H1 (cell line): ENCODE results near the gene IFNL3. TPM values are rescaled to one million over a fixed set of nuclear protein-coding genes. Genes with fewer than 3 reads are reported as not detected.

Experiments
- CTCF ChIA-PET: fragments of 300-600 bp; sonication (Branson Sonifier 250); formaldehyde crosslinking; loops from one replicate; lab custom pipeline; 2021; ENCODE audit not compliant: partially characterized antibody; lab: Charles Lee
- POLR2A ChIA-PET: fragments of 300-600 bp; sonication (Branson Sonifier 250); formaldehyde crosslinking; loops from one replicate; lab custom pipeline; 2021; ENCODE audit warnings: inconsistent platforms; ENCODE audit not compliant: partially characterized antibody; lab: Charles Lee
- DNase-seq, 2 experiments: peaks; one replicate each; pipeline versions ENCODE4 v3.0.0 to v3.0.0-alpha.2; 2010 to 2022; ENCODE audit warnings: low spot score in 2 of 2, low read depth in 1 of 2, mixed read lengths in 1 of 2
- FAIRE-seq: peaks from 2 replicates; lab custom pipeline; 2011; peaks lifted over from hg19 to GRCh38; lab: Jason Lieb, UNC
- H2AFZ ChIP-seq: 2 replicates; pipeline ENCODE4 v1.8.1; 2012; ENCODE audit warnings: low read length, inconsistent platforms
- H2AK5ac ChIP-seq: 2 replicates; pipeline ENCODE4 v1.6.1; 2013; ENCODE audit warnings: low read depth, low read length
- H2BK120ac ChIP-seq: replicated peaks from 2 replicates; pipeline ENCODE3; 2013; ENCODE audit warnings: low read depth, low read length, inconsistent platforms
- H2BK12ac ChIP-seq: 2 replicates; pipeline ENCODE4 v1.6.1; 2013; ENCODE audit warnings: low read depth, low read length
- H2BK15ac ChIP-seq: 2 replicates; pipeline ENCODE4 v1.6.1; 2013; ENCODE audit warnings: low read length
- H2BK20ac ChIP-seq: 2 replicates; pipeline ENCODE4 v1.6.1; 2013; ENCODE audit warnings: low read length
- H2BK5ac ChIP-seq: 2 replicates; pipeline ENCODE4 v1.6.1; 2013; ENCODE audit warnings: low read depth, low read length
- H3K14ac ChIP-seq: 2 replicates; pipeline ENCODE4 v1.6.1; 2013; ENCODE audit warnings: inconsistent platforms; ENCODE audit not compliant: insufficient read length
- H3K18ac ChIP-seq: 2 replicates; pipeline ENCODE4 v1.6.1; 2013; ENCODE audit warnings: low read length; ENCODE audit errors: extremely low read depth
- H3K23ac ChIP-seq: 2 replicates; pipeline ENCODE4 v1.6.1; 2013; ENCODE audit warnings: inconsistent platforms; ENCODE audit not compliant: insufficient read length
- H3K23me2 ChIP-seq: 2 replicates; pipeline ENCODE4 v1.6.1; 2013; ENCODE audit warnings: low read depth, low read length
- H3K27ac ChIP-seq: 2 replicates; pipeline ENCODE4 v1.6.1; 2011; ENCODE audit warnings: low read depth, low read length, inconsistent platforms
- H3K27me3 ChIP-seq, 4 experiments: replicated peaks in 1 of 4; 1 replicate in 1 of 4; 2 replicates in 3 of 4; pipeline versions ENCODE4 v1.6.1 to v1.8.1; 2011 to 2013; ENCODE audit warnings: low read length in 3 of 4, mild to moderate bottlenecking in 3 of 4, inconsistent platforms in 2 of 4, mixed read lengths in 2 of 4, moderate library complexity in 1 of 4; ENCODE audit not compliant: control insufficient read depth in 3 of 4, insufficient read depth in 3 of 4; ENCODE audit errors: extremely low read depth in 1 of 4
- H3K36me3 ChIP-seq, 4 experiments: 2 replicates each; pipeline versions ENCODE4 v1.6.1 to v1.8.1; 2011 to 2013; ENCODE audit warnings: mild to moderate bottlenecking in 4 of 4, low read length in 3 of 4, moderate library complexity in 2 of 4, control low read depth in 1 of 4, inconsistent platforms in 1 of 4; ENCODE audit not compliant: insufficient read depth in 4 of 4, control insufficient read depth in 2 of 4
- H3K4ac ChIP-seq: replicated peaks from 2 replicates; pipeline ENCODE3; 2013; ENCODE audit warnings: low read length, low read depth, mixed read lengths, inconsistent platforms; ENCODE audit not compliant: insufficient read length
- H3K4me1 ChIP-seq, 4 experiments: replicated peaks in 1 of 4; 1 replicate in 1 of 4; 2 replicates in 3 of 4; pipeline versions ENCODE4 v1.6.1 to v1.8.1; 2011 to 2013; ENCODE audit warnings: low read length in 3 of 4, inconsistent platforms in 2 of 4, mixed read lengths in 1 of 4; ENCODE audit not compliant: insufficient read depth in 4 of 4, control insufficient read depth in 3 of 4
- H3K4me2 ChIP-seq, 2 experiments: 2 replicates each; pipeline versions ENCODE4 v1.6.1 to v1.8.1; 2011 to 2013; ENCODE audit warnings: low read depth in 2 of 2, low read length in 2 of 2, control low read depth in 1 of 2, inconsistent platforms in 1 of 2, mild to moderate bottlenecking in 1 of 2; ENCODE audit not compliant: insufficient read depth in 1 of 2
- H3K4me3 ChIP-seq, 4 experiments: fragments of 200-600, 300-600 bp in 1 of 4; sonication (generic), shearing (Covaris generic), sonication (Bioruptor Twin) in 1 of 4; 2 replicates each; pipeline versions ENCODE4 v1.5.1 to v1.8.1; 2011 to 2016; ENCODE audit warnings: low read length in 4 of 4, low read depth in 3 of 4, control low read depth in 2 of 4, inconsistent platforms in 2 of 4, mild to moderate bottlenecking in 2 of 4, mixed read lengths in 1 of 4, moderate library complexity in 1 of 4; ENCODE audit not compliant: insufficient read depth in 2 of 4; ENCODE audit errors: extremely low read depth in 1 of 4
- H3K56ac ChIP-seq: replicated peaks from 2 replicates; pipeline ENCODE3; 2013; ENCODE audit warnings: low read depth, mild to moderate bottlenecking, mixed read lengths, low read length, inconsistent platforms; ENCODE audit not compliant: insufficient read length
- H3K79me1 ChIP-seq: 2 replicates; pipeline ENCODE4 v1.6.1; 2013; ENCODE audit warnings: low read depth, low read length, control low read depth
- H3K79me2 ChIP-seq, 2 experiments: 2 replicates each; pipeline versions ENCODE4 v1.6.1 to v1.8.1; 2012 to 2013; ENCODE audit warnings: low read length in 2 of 2, mild to moderate bottlenecking in 2 of 2, inconsistent platforms in 1 of 2; ENCODE audit not compliant: insufficient read depth in 2 of 2, control insufficient read depth in 1 of 2
- H3K9ac ChIP-seq, 4 experiments: replicated peaks in 1 of 4; 1 replicate in 1 of 4; 2 replicates in 3 of 4; pipeline versions ENCODE4 v1.6.1 to v1.8.1; 2011 to 2013; ENCODE audit warnings: low read depth in 3 of 4, low read length in 3 of 4, control low read depth in 2 of 4, mild to moderate bottlenecking in 2 of 4, moderate library complexity in 2 of 4, inconsistent platforms in 1 of 4; ENCODE audit errors: extremely low read depth in 1 of 4
- H3K9me3 ChIP-seq, 2 experiments: 2 replicates each; pipeline versions ENCODE4 v1.6.1 to v1.8.1; 2012 to 2013; ENCODE audit warnings: mild to moderate bottlenecking in 2 of 2, moderate library complexity in 2 of 2, control low read depth in 1 of 2, inconsistent platforms in 1 of 2, low read depth in 1 of 2, low read length in 1 of 2, mixed read lengths in 1 of 2; ENCODE audit not compliant: insufficient read depth in 2 of 2
- H4K20me1 ChIP-seq, 2 experiments: replicated peaks in 1 of 2; 2 replicates each; pipeline versions ENCODE3 to v1.8.1; 2011 to 2013; ENCODE audit warnings: inconsistent platforms in 2 of 2, low read length in 2 of 2, mild to moderate bottlenecking in 1 of 2; ENCODE audit not compliant: insufficient read depth in 2 of 2, control insufficient read depth in 1 of 2
- H4K5ac ChIP-seq: 2 replicates; pipeline ENCODE4 v1.6.1; 2013; ENCODE audit warnings: low read length, low read depth, mixed read lengths, inconsistent platforms; ENCODE audit not compliant: insufficient read length
- H4K8ac ChIP-seq: 2 replicates; pipeline ENCODE4 v1.8.0; 2013; ENCODE audit warnings: mild to moderate bottlenecking, moderate library complexity, low read length, inconsistent platforms; ENCODE audit not compliant: insufficient read depth; ENCODE audit errors: extremely low read depth
- H4K91ac ChIP-seq: replicated peaks from 2 replicates; pipeline ENCODE3; 2013; ENCODE audit warnings: low read length, mixed read lengths, inconsistent platforms; ENCODE audit not compliant: insufficient read length
- EGR1 ChIP-seq: IDR thresholded peaks from 2 replicates; pipeline ENCODE4 v1.6.1; 2011; ENCODE audit warnings: low read depth, low read length, borderline replicate concordance
- TEAD4 ChIP-seq: IDR thresholded peaks from 2 replicates; pipeline ENCODE4 v1.6.1; 2012; ENCODE audit warnings: low read depth, low read length, inconsistent platforms, mixed read lengths
- WGBS, 2 experiments: shearing (Covaris generic) in 1 of 2; methylation state at CpG; one replicate each; pipeline versions ENCODE4 v1.1.6 to v1.1.7; 2013 to 2015; ENCODE audit warnings: low lambda C conversion rate in 2 of 2, mixed read lengths in 2 of 2, inconsistent platforms in 1 of 2, low coverage in 1 of 2, missing lambda C conversion rate in 1 of 2; ENCODE audit not compliant: insufficient replicate concordance in 2 of 2, insufficient coverage in 1 of 2, insufficient read length in 1 of 2; ENCODE audit errors: extremely low coverage in 1 of 2, missing lambda C conversion rate in 1 of 2; 5-methylcytosine and 5-hydroxymethylcytosine counted together
- polyA plus RNA-seq, 7 experiments: library from polyadenylated mRNA; depleted of rRNA in 3 of 7; stranded (reverse) in 5 of 7; unstranded in 2 of 7; fragments of >200 nt in 5 of 7; fragments of 200-250 nt in 2 of 7; gene quantifications; 1 replicate in 5 of 7; 2 replicates in 1 of 7; 4 replicates in 1 of 7; pipeline versions ENCODE4 v1.2.1 to v1.2.3, GENCODE V29; 2011 to 2013; ENCODE audit warnings: missing spikeins in 2 of 7, mixed read lengths in 2 of 7
- total RNA-seq: library from RNA; stranded (reverse); fragmentation: NEBNext Ultra II Directional; extraction: Animal tissue kit (Norgen Biotek cat#: 25700); gene quantifications from 2 replicates; pipeline ENCODE4 v1.2.1, GENCODE V29; 2021

Gene IFNL3
- total and polyA plus RNA-seq, 2 of the 8 experiments (the other 6 are each of a cell fraction or from before 2014, with no cell fraction given): 0.11 TPM; not detected in 1

DNA sequence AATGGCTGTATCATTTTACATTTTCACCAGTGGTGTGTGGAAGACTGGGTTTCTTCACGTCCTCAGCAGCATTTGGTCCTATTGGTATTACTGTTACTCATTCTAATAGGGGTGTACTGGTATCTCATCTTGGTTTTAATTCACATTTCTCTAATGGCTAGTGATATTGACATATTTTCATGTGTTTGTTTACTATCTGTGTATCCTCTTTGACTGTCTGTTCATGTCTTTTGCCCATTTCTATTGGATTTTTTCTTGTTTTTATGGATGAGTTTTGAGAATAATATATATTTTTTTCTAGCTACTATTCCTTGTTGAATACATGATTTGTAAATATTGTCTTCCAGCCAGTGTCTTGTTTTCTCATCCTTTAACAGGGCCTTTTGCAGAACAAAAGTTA, 37.2 kb upstream of the IFNL3 start:
- H3K36me3 ChIP-seq: no peaks in the 10 kb centered on the region
- H2BK20ac ChIP-seq: no peak overlapping the region
- H2BK120ac ChIP-seq: no peak overlapping the region
- no peak overlapping the region for H2BK5ac ChIP-seq
- H3K9ac ChIP-seq: no peak overlapping the region
- FAIRE-seq (no peak), DNase-seq (no peak)
- no peak overlapping the region for H3K4me3 ChIP-seq
- H3K23ac ChIP-seq: no peak overlapping the region
- CTCF ChIA-PET: interaction anchor here (1.0 to 1.4 kb wide), 2 partner anchors 19 to 58 kb away, joined by 3 read pairs; no protein-coding TSS in a partner anchor
- no peak overlapping the region for H2BK12ac ChIP-seq
- no peak overlapping the region for H3K27ac ChIP-seq
- no peaks in the 10 kb centered on the region for H3K23me2 ChIP-seq
- H2AK5ac ChIP-seq: no peak overlapping the region
- H3K4me2 ChIP-seq: no peak overlapping the region
- no peak overlapping the region for H3K4ac ChIP-seq
- H3K14ac ChIP-seq: no peak overlapping the region
- H4K91ac ChIP-seq: no peak overlapping the region
- 64% methylated on average over 1 of the region's 1 CpG; no CpG with 5 or more reads in 1 of the 2 experiments for WGBS, 2 experiments
- no peak overlapping the region for H3K56ac ChIP-seq
- no peak overlapping the region for H2AFZ ChIP-seq
- H3K4me1 ChIP-seq: no peaks in the 10 kb centered on the region
- no peak for TF ChIP-seq TEAD4
- TF ChIP-seq EGR1: no peak
- H3K27me3 ChIP-seq: no peaks in the 10 kb centered on the region; a peak in 2 of 7 replicates
- H4K20me1 ChIP-seq: no peaks in the 10 kb centered on the region
- H2BK15ac ChIP-seq: no peak overlapping the region
- no peaks in the 10 kb centered on the region for H3K79me2 ChIP-seq
- POLR2A ChIA-PET: no interaction called here
- no peaks in the 10 kb centered on the region for H3K79me1 ChIP-seq
- no peak overlapping the region for H3K18ac ChIP-seq
- no peak overlapping the region for H4K8ac ChIP-seq
- no peaks in the 10 kb centered on the region for H3K9me3 ChIP-seq
- no peak overlapping the region for H4K5ac ChIP-seq
